HG02642 (cell line): ENCODE results near the gene EYA4.

ENCODE experiments used
- ATAC-seq: cut with Tn5 transposase; IDR thresholded peaks from one replicate; pipeline ENCODE4 v1.9.1; 2021; ENCODE audit warnings: mild to moderate bottlenecking; ENCODE audit not compliant: unreplicated experiment, poor library complexity

The EYA4 gene

DNA sequence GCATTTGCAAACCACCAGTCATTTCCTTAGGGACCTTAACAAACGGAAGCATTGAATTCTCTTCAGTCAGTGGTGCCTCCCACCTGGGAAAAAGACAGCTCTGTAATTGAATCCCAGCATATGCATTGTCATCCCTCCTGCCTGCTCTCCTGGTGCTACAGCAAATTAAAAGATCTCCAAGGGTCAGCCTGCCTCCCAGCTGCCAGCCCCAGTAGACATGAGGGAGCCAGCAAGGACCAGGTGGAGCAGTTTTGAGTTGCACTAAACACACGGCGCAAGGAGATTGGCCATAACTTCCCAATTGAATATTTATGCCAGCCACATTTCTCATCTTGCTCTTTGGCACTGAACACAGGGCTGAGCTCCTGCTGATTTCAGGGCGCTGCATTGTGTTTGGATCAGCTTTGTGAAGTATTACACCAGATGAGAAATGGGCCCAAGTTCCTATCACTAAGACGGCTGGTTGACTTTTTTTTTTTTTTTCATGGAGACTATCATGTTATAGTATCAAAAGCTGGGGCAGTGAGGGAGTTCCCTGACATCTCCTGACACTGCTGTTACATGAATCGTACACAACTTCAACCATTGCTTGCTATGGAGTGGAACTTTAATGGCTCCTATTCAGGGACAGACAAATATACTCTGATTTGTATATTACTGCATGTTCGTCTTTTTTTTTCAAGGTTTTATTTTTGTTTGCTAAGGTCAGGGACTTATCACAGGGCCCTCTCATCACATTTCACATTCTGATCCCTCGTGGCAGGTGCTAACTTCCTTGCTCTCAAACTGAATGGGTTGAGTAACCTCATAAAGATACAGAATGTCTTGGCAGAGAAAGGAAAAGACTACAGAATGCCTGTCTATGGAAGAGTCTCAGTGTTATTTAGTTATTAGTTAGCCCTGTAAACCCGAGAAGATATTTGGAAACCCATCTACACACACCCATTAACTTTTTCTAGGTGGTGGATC, 191.1 kb downstream of the EYA4 start:
- ATAC-seq = no peak

DNA sequence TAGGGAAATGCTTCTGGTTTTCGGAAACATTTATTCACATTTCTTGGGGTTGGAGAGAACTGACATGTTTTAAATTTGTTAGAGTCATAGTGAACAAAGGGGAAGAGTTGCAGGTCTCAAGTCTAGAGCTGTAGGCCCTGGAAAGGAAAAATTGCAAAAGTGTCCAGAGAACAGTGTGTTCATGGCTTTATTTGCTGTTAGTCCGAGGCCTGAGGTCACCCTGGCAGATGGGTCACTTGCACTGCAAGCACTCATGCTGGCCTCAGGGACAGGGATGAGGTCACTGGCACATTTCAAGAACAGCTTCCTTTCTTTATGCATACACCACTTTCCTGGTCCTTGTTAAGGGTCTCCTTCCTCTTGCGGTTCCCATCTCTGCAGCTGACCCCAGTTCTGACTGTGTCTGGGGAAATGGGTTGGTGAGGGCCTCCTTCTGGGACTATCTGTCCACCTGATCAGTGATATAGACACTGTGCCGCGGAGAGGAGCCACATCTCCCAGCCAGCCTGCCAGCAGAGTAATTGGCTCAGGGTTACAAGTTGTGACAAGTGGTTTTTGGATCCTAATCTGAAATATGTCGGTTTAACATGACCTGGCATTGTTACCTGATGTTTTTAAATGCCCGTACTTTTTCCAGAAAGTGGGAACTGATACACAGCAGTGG, 194.0 kb downstream of the EYA4 start:
- ATAC-seq = no peak

DNA sequence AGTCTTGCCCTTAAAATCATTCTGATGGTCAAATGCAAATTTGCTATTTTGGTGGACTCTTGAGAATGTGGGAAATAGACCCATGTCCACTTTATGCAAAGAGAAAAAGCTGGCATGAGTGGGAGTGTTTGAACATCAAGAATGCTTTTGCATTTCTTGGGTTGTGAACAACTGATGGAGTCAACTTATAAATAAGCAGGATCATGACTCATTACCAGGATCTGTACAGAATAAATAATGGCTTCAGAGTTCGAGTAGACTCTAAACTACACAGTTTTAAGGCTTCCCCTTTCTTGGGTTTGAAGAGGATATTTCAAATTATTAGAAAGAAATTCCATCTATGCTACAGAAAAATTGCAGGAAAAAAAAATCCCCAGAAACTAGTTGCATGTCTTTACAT, 195.5 kb downstream of the EYA4 start:
- ATAC-seq = no peak

DNA sequence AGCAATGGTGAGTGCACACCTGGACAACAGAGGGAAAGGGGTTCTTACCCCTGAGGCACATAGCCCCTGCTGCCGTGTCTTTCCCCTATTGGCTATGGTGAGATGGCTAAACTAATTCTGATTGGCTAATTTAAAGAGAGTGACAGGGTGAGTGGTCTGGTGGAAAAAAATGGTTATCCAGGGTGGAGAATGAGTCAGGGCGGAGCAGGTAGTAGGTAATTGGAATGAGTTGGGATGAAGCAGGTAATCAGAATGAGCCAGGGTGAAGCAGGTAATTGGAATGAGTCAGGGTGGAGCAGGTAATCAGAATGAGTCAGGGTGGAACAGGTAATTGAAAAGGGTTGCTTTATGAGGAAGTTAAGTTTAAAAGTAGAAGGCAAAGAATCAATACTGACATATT, 200.3 kb downstream of the EYA4 start:
- no peak for ATAC-seq

DNA sequence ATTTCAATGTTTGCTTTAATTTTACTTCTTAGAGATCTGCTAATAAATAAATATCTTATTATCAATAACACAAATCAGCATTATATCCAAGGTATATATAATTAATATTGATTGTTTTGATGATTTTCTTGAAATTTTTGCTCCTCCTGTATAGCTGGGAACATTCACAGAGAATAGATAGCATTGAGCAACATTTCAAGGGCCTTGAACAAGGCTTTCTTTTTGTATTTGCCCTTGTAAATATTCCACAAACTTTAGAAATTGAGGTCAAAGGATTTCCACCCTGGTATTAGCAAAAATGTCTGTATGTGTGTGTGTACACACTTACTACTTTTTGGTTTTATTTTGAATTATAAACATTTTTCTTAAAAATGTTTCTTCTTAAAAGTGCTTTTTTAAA, 205.6 kb downstream of the EYA4 start:
- ATAC-seq = no peak

DNA sequence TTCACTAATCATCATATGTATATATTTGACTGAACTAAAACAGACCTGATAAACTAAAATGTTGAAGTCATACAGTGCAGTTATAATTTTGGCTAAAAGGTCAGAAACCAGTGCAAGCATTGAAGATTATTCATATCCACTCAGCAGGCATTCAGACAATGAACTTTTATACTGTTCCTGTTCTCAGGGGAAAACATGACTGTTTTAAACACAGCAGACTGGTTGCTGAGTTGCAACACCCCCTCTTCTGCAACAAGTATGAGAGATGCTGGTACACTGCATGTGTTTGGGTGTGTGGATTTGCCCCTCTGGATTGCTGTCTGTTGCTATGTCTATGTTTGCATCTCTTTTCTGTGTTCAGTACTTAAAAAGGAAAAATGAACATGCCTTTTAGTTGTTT, 206.8 kb downstream of the EYA4 start:
- no peak for ATAC-seq

DNA sequence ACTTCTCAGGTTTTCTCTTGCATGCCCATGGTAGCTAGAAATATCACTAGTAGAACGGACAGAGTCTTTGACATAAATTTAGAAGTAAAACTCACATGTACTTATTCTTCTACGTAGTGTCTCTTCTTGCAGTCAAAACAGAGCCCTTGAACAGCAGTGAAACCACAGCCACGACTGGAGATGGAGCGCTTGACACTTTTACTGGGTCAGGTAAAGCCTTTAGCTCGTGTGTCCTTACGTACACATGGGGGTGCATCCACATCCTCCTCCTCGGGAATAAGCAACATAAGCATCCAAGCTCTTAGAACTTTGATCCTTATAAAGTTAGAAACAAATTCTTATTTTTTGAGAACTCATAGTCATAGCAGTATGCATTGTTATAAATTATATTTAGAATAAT, 215.3 kb downstream of the EYA4 start:
- ATAC-seq = no peak

DNA sequence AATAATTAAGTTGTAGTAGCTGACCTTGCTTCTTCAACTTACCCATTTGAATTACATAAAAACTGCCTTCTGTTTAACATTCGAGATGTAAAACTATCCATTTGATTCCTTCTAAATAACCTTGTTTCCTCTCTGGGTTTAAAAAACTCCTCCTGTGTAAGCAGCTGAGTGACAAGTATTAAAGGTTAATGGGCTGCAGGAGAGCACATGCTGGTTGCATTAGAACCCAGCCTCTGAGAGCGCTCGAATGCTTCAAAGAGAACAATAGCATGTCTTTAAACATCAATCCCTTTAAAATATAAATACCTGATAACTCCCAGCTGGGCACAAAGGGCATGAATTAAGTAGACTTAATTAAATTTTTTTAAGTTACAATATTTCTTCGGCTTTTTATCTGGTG, 215.8 kb downstream of the EYA4 start:
- ATAC-seq = no peak

DNA sequence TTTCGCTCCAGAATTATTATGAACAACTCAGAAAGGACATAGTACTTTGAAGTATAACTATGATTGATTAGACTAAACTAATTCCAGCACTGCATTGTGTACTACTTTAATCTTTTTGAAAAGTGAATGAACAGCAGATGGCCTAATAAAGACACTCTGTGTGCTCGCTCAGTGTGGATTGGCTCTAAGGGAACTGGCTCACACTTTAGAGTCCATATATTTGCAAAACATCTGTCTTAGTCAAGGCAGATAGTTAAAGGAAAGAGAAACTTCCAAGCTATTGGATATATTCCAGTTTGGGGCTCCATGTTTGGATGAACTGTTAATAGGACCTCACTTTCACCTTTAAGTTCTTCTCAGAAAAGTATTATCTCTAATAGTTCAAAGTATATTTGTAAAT, 218.9 kb downstream of the EYA4 start:
- no peak for ATAC-seq

DNA sequence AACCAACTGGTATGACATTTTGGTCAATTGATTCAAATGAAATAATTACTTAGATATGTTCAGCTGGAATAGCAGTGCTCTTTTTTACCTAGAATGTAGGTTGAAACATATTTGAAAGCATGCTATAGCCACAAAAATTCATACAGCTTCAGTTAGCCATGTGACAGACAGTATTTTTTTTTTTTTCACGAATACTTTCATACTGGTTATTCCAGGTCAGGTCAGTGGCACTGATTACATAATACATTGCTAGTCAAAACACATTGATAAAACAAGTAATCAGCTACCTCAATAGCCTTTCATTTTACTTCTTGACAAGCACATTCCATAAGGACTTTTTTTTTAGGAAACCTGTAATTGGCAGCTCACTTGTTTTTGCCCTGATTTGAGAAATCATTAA, 222.6 kb downstream of the EYA4 start:
- ATAC-seq = no peak

DNA sequence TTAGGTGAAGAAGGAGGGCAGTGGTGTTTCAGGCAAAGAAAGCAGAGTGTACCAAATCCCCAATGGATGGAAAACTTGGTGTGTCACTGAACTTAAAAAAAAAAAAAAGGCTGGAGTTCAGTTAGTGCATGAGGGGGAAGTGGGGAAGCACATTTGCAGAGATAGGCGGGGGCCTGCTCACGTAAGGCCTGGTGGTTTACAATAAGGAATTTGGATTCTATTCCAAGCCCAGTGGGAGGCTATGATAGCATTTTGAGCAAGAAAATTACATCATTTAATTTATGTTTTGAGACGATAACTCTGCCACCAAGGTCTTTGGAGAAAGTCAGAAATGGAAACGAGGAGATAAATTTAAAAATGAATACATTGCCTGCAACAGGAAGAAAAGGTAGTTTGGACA, 225.5 kb downstream of the EYA4 start:
- ATAC-seq = no peak

DNA sequence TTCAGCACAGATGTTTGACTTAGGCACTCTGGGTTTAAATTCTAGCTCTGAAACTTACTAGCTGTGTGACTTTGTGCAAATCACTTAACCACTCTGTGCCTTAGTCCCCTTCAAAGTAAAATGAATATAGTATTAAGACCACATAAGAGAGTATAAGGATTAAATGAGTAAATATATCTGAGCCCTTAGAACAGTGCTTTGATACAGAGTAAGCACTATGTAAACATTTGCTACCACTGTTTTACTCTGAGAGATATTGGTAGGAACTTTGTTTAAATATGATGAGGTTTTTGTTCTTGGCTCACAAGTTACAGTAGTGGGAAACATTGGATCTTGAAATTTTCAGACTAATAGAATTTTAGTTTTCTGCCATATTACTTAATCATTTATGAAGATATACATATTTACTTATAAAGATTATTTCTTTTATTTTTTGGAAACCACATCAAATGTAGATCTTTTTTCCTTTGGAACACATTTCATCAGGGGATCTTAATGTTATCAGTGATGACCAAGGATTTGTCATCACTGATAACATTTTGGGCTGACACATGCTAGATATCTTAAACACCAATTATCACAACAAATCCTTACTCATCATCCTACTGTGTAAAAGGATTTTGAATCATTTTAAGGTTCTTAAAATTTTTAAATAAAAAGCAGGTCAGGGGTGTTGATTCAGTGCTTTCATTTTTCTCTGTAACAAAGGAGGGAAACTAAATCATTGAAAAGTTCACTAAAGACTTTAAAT, 226.2 kb downstream of the EYA4 start:
- ATAC-seq = no peak

DNA sequence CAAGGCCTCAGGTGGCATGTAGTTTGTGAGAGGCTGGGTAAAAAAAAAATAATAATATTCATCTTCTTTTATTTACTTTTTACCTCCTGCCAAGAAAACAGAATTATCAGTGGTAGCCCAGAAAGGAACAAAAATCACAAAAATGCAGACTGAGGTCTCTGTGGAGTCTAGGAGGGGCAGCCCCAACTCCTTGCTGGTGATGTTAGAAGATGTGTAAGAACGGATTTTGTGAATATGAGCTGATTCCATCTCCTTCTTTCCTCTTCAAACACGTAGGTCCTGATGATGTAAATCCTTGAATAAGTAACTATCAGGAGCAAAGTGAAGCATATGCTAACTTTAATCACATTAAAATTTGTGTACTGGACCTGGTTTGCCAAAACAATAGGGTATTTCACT, 226.8 kb downstream of the EYA4 start:
- no peak for ATAC-seq

DNA sequence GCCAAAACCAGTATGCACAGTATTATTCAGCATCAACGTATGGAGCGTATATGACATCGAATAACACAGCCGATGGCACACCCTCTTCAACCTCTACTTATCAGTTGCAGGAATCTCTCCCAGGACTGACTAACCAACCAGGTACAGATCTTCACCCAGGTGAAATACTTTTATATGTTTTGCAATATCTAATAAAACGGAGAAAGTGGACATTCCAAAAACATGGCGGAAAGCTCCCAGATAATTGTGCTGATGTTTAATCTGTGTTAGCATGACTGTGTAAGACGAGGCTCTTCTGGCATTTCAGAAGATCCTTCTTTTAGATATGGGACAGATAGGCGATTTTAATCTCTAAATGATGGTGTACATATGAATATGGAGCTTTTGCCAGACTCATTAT, 227.4 kb downstream of the EYA4 start:
- ATAC-seq = no peak

DNA sequence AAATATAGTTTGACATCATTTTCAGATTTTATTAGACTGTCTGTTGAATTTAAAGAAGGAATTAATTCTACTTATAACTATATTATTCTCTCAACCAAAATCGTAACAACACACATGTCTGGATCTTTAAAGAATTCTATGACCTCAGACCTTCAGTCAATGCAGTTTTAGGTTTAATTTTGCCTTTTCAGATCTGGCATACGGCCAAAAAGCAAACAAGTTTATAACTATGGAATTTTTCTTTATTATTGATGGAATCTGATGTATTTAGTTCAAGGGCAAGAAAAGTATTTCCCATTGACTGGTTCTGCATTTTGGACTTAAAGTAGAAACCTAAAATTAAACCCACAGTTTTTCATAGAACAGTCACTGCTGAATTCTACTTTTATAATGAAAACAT, 233.4 kb downstream of the EYA4 start:
- no peak for ATAC-seq

DNA sequence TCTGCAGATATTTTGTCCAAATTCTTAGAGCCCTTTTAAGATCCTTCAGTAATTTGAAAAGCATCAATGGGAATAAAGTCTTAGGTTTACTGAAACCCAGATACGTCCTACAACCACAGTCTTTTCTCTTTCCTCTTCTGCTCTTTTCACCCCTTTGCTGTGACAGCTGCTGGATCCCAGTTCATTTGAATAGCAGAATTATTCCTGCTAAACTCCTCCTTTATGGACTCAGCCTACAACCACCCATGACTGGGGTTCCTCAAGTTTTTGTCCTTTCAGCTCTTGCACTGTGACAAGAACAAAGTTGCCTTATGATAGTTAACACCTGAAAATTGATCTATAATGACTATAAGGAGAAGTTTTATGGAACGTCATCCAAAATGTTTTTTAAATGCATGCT, 237.5 kb downstream of the EYA4 start:
- no peak for ATAC-seq

DNA sequence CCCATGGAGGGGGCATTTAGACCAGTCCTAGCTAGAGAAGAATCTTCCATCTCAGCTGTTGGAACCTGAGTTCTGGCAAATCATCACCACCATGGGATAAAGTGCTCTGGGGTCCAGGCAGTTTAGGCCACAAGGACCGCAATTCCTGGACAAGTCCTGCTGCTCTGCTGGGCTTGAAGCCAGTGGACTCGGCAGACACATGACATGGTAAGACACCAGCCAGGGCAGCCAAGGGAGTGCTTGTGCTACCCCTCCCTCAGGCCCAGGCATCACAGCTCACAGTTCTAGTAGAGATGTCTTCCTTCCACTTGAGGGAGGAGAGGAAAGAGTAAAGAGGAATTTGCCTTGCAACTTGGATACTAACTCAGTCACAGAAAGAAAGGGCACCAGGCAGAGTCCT, 246.0 kb downstream of the EYA4 start:
- no peak for ATAC-seq

DNA sequence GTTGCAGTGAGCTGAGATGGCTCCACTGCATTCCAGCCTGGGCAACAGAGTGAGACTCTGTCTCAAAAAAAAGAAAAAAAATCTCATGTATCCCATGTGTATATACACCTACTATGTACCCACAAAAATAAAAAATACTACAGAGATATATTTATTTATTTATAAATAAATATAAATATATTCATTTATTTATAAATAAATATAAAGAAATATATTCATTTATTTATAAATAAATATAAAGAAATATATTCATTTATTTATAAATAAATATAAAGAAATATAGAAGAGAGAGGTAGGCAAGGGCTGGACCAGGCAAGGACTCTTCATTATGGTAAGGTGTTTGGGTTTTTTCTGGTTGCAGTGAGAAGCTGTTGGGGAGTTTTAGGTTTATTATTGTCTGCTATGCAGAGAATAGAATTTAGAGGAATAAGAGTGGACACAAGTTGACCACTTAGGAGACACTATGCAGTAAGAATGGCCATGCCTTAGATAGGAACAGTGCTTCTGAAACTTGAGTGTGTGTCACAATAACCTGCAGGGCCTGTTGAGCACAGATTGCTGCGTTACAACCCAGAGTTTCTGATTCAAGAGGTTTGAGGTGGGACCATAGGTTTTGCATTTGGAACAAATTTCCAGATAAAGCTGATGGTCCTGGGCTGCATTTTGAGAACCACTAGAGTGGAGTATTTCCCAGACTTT, 254.2 kb downstream of the EYA4 start:
- no peak for ATAC-seq

DNA sequence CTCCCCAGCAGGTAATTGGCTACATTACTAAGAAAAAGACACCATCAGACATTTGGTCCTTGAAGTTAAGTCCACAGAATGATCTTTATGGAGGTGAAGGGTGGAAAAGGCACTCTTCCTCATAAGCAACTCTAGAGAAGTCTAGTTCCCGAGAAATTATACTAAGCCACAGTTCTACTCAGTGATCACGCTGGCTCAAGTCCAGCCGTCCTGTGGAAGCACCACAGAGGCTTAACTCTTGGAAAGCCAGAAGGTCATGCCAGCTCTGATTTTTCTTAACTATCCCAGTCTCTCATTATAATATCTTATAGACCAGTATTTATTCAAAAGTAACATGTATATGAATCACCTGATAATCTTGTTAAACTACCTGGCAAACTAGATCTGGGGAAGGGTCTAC, 258.5 kb downstream of the EYA4 start:
- ATAC-seq = no peak

DNA sequence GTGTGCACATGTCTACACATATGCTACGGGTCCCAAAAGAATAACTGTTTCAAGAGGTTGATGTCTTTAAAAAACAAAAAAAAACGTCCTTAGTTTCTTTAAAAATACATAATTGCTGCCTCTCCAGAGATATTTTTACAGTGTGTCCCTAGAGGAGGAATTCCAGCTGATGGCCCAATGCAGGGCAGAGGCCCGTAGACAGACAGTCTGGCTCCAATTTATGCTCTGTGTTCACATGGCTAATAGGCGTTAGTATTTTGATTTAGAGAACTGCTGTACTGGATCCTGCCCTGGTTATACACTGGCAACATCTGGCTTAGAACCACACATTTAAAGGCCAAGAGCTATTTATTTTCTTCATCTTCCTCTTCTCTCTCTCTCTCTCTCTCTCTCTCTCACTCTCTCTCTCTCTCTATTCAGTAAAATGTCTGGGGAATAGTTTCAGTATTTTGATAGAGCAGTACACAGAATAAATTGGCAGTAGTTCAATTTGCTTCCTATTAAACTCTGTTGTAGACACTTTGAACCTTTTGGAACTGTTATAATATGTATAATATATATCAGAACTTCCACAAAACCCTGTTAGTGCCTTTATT, 260.6 kb downstream of the EYA4 start:
- ATAC-seq = no peak
